ENCODE data around the gene FZD10. TPM values are rescaled to one million over a fixed set of nuclear protein-coding genes. Genes with fewer than 3 reads are reported as not detected.

Gene FZD10
- polyA plus RNA-seq, 1 donor (not counting 4 experiments of a cell fraction or from before 2014, with no cell fraction given): 0.55 TPM

DNA sequence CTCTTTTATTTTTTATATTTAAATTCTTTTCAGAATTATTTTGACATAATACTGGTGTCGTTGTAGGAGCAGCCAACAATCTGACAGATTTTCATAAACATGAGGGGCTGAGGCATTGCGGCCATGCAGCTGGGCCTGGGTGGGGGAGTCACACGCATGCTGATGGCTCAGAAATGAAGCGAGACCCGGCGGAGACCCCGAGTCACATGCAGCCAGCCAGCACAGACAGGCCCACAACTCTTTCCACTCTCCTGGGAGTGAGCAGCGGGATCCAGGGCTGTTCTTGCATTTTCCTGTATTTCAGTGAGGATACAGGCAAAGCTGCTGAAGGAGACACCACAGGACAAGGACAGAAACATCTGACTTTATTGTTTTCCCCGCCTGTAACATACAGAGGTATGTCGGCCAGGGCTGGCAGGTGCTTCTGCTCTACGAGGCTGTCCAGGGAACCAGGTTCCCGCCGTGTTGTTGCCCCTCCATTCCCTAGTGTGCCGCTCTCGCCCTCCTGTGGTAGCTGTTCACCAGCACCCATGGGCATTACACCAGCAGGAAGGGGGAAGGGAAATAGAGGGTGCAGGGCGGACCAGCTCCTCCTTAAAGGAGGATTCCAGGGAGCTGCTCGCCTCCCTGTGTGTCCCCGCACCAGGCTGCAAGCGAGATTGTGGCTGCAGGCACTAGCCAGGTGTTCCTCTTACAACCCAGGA, 30.5 kb downstream of the FZD10 start:
- TF ChIP-seq, protein P1, sequence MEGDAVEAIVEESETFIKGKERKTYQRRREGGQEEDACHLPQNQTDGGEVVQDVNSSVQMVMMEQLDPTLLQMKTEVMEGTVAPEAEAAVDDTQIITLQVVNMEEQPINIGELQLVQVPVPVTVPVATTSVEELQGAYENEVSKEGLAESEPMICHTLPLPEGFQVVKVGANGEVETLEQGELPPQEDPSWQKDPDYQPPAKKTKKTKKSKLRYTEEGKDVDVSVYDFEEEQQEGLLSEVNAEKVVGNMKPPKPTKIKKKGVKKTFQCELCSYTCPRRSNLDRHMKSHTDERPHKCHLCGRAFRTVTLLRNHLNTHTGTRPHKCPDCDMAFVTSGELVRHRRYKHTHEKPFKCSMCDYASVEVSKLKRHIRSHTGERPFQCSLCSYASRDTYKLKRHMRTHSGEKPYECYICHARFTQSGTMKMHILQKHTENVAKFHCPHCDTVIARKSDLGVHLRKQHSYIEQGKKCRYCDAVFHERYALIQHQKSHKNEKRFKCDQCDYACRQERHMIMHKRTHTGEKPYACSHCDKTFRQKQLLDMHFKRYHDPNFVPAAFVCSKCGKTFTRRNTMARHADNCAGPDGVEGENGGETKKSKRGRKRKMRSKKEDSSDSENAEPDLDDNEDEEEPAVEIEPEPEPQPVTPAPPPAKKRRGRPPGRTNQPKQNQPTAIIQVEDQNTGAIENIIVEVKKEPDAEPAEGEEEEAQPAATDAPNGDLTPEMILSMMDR (optimal IDR thresholded peaks at IDR 0.05 in 1 of 3, IDR thresholded peaks at IDR 0.05 in 1 of 3, conservative IDR thresholded peaks at IDR 0.05 in 1 of 3; ENCODE audit: extremely low read depth in 1 of 3, insufficient read depth in 2 of 3, low read length in 3 of 3): peak; percentile 38 to 83 (median 57)
- no peak for TF ChIP-seq EZH2 (IDR thresholded peaks at IDR 0.05; ENCODE audit: low read length)
- Histone ChIP-seq H3K4me3 (ENCODE audit: control insufficient read depth in 2 of 3, extremely low read depth in 1 of 3, insufficient read depth in 2 of 3, low read depth in 1 of 3, low read length in 3 of 3) (no peak overlapping the region), H3K79me2 (ENCODE audit: control insufficient read depth, insufficient read depth, low read length) (no peaks in the 10 kb centered on the region), H3K9me3 (ENCODE audit: control insufficient read depth, low read depth, low read length) (no peaks in the 10 kb centered on the region), H3K4me2 (ENCODE audit: control insufficient read depth, extremely low read depth, insufficient read depth, low read depth, low read length) (no peak overlapping the region), H4K20me1 (ENCODE audit: control insufficient read depth, extremely low read depth, insufficient read depth, low read length) (no peaks in the 10 kb centered on the region), H3K36me3 (ENCODE audit: control insufficient read depth in 2 of 2, extremely low read depth in 1 of 2, insufficient read depth in 2 of 2, low read length in 2 of 2) (no peaks in the 10 kb centered on the region), H3K27ac (ENCODE audit: control insufficient read depth, insufficient read depth, low read length) (no peak overlapping the region), H3K27me3 (ENCODE audit: control insufficient read depth, extremely low read depth, insufficient read depth, low read length) (no peaks in the 10 kb centered on the region), H3K9ac (ENCODE audit: control insufficient read depth, extremely low read depth, insufficient read depth, low read length) (no peak overlapping the region), H3K9me1 (ENCODE audit: control insufficient read depth, extremely low read depth, insufficient read depth, low read length) (no peaks in the 10 kb centered on the region), H2AFZ (ENCODE audit: control insufficient read depth, low read length) (no peak overlapping the region), H3K4me1 (ENCODE audit: control insufficient read depth, extremely low read depth, insufficient read depth, low read length) (no peaks in the 10 kb centered on the region)
- FAIRE-seq (no peak), DNase-seq (ENCODE audit: low read depth, low spot score) (no peak)
- dilution Hi-C loops (cut with MboI; ENCODE audit: extremely low pct_ligation_motif_present, low sequenced_read_pairs): no loop called here

DNA sequence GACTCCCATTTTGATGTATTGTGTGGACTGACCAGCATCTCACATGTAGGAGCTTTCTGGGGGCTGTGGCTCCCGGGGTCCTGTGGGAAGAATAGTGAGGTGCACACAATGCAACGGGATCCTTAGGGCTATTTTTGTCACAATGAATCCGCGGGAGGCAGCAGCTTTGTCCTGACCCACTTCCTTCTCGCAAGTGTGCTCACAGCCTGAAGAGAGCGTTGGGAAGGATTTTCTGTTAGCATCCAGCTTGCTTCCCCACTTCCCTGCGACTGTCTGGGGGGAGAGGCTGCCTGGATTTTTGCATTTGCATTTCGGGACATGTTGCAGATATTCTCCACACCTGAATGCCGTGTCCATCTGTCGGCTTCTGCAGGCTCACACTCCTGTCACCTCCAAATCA, 31.9 kb downstream of the FZD10 start:
- no peaks in the 10 kb centered on the region for H3K9me1 ChIP-seq (ENCODE audit: control insufficient read depth, extremely low read depth, insufficient read depth, low read length)
- no peak overlapping the region for H2AFZ ChIP-seq (ENCODE audit: control insufficient read depth, low read length)
- FAIRE-seq (no peak), DNase-seq (ENCODE audit: low read depth, low spot score) (no peak)
- no peaks in the 10 kb centered on the region for H3K36me3 ChIP-seq (ENCODE audit: control insufficient read depth in 2 of 2, extremely low read depth in 1 of 2, insufficient read depth in 2 of 2, low read length in 2 of 2)
- no peak for TF ChIP-seq EZH2 (IDR thresholded peaks at IDR 0.05; ENCODE audit: low read length)
- TF ChIP-seq, protein P1 (optimal IDR thresholded peaks at IDR 0.05 in 1 of 3, IDR thresholded peaks at IDR 0.05 in 1 of 3, conservative IDR thresholded peaks at IDR 0.05 in 1 of 3; ENCODE audit: extremely low read depth in 1 of 3, insufficient read depth in 2 of 3, low read length in 3 of 3): no peak
- dilution Hi-C loops (cut with MboI; ENCODE audit: extremely low pct_ligation_motif_present, low sequenced_read_pairs): no loop called here
- H3K9ac ChIP-seq (ENCODE audit: control insufficient read depth, extremely low read depth, insufficient read depth, low read length): no peak overlapping the region
- H3K9me3 ChIP-seq (ENCODE audit: control insufficient read depth, low read depth, low read length): no peaks in the 10 kb centered on the region
- H3K4me2 ChIP-seq (ENCODE audit: control insufficient read depth, extremely low read depth, insufficient read depth, low read depth, low read length): no peak overlapping the region
- no peaks in the 10 kb centered on the region for H3K27me3 ChIP-seq (ENCODE audit: control insufficient read depth, extremely low read depth, insufficient read depth, low read length)
- no peak overlapping the region for H3K27ac ChIP-seq (ENCODE audit: control insufficient read depth, insufficient read depth, low read length)
- H4K20me1 ChIP-seq (ENCODE audit: control insufficient read depth, extremely low read depth, insufficient read depth, low read length): no peaks in the 10 kb centered on the region
- H3K79me2 ChIP-seq (ENCODE audit: control insufficient read depth, insufficient read depth, low read length): no peaks in the 10 kb centered on the region
- H3K4me3 ChIP-seq (ENCODE audit: control insufficient read depth in 2 of 3, extremely low read depth in 1 of 3, insufficient read depth in 2 of 3, low read depth in 1 of 3, low read length in 3 of 3): no peak overlapping the region
- H3K4me1 ChIP-seq (ENCODE audit: control insufficient read depth, extremely low read depth, insufficient read depth, low read length): no peaks in the 10 kb centered on the region

All from keratinocyte (primary cell).